Activated CD4-positive, alpha-beta T cell treated with anti-CD3 and anti-CD28 coated beads, Interleukin-2, Interleukin-6, amounts not matched to agents 100 ng/mL and 50 ng/mL, durations not matched to agents 16 hours and 8 hours (primary cell): ENCODE measurements around the gene TEP1.

Experiments
- DNase-seq: peaks from one replicate; pipeline ENCODE4 v3.0.0-alpha.2; 2020

The TEP1 gene

DNA sequence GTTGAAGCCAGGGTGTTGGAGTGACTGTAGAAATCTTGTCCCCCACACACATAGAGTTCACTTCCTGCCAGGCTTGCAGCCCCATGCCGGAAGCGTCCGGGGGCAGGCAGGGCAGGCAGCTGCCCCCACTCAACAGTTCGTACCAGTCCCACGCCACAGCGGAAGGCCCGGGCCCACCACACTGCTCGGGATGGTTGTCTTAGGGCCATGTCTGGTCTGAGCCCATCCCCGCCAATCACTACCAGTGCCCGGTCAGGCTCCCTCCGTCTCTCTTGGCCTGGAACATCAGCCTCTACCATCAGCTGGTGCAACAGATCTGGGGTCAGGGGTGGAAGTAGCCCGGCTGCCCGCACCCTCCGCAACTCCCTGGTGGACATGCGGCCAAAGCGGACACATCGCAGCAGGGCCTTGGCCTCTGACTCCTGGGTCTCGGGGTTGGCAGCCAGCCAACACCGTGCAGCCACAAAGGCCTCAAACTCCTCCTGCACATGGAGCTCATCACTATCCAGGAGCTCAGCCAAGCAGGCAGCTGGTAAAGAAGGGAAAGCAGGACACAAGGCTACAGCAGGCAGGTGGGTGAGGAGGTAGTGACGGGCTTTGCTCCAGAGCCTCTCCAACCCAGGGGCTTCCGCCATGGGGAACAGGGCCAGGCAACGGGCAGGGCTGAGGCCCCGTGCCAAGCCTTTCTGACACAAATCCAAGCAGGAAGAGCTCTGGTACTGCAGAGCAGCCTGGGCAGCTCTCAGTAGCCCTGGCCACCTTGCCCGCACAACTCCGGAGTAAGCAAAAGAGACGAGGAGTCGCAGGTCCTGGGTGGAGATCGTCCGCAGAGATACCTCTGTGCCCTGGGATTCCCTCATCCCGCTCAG, 16.7 kb upstream of the TEP1 start:
- DNase-seq: no peak

DNA sequence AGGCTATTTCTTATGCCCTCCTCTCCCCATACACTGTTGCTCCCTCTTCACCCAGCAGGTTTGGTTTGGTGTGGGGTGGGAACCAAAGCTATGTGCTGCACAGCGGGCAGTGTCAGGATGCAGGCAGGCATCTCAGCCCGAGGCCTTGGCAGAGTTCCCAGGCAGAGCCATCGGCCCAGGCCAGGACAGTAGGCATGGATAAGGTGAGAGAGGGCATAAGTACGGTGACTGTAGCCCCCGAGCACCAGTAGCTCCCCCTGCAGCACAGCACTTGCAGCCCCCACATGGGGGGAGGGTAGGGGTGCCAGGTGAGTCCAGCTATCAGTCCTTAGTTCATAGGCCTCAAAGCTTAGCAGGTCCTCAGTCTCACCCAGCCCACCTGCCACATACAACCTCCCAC, 15.5 kb upstream of the TEP1 start:
- no peak for DNase-seq

DNA sequence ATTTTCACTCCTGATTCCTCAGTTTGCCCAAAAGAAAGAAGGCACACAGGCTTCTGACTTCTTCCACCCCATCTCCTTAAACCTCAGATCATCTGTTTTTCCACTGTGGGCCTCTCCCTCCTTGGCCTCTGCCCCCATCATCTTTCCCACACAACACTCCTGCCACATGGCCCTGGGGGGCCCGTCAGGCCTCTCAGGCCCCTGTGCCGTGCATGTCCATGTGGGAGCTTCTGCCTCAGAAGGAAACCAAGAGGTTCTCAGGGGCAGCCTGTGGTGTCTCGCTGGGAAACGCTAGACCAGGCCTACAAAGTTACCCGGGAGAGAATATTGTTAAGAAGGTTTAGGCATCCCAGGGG, 14.7 kb upstream of the TEP1 start:
- no peak for DNase-seq

DNA sequence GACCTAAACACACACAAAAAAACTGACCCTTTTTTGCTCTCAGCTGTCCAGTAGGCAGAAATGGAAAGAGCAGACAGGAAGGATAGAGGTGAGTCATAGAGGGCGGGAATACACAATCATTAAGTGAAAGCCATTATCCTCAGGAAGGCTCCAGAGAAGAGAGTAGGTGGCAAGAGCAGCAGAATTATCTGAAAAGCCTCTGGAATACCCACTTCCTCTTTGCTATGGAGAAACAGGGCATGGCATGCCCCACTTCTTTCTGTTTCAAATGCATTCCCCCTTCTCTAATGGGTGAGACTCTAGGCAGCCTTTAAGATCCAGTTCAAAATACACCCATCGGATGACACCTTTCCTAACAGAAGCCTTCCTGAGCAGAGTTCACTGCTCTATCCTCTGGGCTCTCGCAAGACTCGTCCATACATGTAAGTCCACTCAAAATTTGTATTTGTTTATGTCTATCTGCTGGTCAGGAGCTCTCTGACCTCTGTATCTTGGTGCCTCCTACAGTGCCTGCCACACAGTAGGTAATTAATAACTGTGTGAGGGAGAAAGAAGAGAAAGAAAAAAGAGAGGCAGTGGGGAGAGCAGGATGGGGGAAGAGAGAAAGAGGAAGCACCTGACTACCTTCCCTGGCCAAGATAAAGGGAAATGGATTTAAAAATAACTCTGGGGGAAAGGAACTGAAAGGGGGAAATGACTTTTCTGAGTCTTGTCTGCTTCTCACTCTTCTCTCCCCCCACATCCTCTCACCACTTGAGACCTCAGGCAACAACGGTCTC, 14.1 kb upstream of the TEP1 start:
- peak; percentile 48 for DNase-seq

DNA sequence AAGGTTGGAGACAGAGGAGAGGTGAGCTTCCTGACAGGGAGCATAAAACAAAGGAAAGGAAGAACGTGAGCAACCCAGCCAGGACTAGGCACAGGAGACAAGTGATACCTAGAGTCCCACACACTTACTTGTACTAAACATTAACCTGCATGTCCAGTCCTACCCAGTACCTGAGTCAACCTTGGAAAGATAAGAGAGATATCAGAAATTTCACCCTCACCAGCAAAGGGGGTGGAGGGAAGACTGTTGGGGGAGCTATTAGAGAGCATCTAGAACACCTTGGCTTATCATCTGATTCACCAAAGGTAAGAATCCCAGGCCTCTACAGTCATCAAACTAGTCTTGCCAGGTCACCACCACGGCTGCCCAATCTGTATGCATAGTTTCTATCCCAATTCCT, 11.6 kb upstream of the TEP1 start:
- DNase-seq: no peak

DNA sequence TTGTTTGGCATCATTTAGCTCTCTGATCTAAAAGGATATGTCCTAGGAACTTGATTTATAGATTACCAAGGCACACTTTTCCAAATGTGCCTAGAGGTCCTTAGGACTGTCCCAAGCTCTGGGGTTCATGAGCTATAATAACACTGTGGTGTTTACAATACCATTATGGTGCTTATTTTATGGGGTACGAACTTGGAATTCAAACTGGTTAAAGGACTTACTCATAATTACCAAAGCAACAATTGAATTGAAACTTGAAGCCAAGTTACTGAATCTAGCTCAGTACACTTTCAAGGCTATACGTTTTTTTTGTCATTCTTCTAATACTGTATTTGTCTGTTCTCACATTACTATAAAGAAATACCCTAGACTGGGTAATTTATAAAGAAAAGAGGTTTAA, 9.6 kb upstream of the TEP1 start:
- DNase-seq: no peak

DNA sequence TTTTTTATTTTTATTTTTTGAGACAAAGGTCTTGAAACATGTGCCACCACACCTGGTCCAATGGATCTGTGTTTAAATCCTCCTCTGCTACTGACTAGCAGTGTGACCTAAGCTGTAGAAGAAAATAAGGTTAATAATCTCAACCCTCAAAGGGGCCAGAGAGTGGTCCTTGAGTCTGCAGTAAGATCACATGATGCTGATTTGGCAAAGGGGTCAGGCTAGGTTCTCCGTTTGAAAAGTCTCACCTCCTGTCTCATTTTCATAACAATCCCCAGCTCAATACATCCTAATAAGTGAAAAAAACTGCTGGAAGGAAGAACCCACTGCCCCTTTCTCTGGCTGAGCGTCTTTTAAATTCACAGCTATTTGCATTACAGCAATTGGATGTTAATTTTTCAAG, 8.0 kb upstream of the TEP1 start:
- DNase-seq: no peak

DNA sequence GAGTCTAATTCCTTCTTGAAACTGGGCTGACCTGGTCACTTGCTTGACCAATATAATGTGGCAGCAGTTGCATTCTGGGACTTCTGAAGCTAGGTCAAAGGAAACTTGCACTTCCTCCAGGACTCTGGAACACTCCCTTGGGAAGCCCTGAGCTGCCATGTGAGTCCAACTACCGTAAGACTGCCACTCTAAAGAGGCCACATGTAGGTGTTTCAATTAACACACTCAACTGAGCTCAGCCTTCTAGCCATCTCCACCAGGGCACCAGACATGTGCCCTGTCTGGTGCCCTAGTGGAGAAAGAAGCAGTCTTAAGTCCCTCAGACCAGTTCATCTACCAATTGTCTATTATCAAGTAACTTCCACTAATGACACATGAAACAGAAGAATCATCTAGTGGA, 6.1 kb upstream of the TEP1 start:
- no peak for DNase-seq

DNA sequence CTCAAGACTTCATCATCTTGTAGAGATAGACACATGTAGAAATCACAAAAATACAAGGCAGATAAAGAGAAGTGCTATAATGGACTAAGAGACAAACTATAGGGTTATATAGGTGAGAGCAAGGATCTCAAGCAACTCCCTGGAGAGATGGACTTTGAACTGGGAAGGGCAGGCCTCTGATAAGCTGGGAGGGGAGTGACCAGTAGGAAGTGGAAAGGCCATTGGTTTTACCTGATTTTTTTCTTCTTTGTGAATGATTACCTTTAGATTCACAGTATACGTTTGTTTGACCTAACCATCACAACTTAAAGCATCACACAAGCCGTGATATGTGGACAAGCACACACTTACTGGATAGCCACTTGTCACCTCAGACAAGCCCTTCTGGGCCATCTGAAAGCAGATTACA, 5.2 kb upstream of the TEP1 start:
- DNase-seq: no peak

DNA sequence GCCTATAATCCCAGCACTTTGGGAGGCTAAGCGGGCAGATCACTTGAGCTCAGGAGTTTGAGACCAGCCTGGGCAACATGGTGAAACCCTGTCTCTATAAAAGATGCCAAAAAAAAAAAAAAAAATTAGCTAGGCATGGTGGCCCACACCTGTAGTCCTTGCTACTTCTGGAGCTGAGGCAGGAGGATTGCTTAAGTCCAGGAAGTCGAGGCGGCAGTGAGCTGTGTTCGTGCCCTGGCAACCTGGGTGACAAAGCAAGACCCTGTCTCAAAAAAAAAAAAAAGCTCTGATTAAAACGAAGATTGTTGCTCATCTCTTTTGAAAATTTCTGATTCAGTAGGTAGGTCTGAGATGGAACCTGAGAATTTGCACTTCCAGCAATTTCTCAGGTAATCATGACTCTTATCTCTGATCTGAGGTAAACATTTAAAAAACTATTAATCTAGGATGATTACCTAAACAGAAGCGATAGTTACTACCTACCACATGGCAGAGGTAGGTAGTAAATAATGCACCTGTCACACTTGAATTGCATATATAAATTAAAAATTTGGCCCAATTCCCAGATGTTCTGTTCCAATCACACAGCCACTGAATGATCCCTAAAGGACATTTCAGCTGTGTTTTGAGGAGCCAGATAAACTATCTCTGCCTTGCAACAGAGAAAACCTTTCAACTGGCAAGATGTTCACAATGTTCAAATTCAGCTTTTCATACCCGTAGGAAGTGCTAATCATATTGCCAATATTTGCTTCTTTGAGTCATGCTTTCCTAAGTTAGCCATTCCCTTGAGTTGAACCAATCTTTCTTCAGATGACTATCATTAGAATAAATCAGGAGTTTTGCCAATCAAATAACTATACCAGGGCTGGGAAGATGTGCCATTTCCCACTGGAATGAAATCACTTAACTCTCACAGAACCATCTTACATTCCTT, 4.2 kb upstream of the TEP1 start:
- DNase-seq: no peak

DNA sequence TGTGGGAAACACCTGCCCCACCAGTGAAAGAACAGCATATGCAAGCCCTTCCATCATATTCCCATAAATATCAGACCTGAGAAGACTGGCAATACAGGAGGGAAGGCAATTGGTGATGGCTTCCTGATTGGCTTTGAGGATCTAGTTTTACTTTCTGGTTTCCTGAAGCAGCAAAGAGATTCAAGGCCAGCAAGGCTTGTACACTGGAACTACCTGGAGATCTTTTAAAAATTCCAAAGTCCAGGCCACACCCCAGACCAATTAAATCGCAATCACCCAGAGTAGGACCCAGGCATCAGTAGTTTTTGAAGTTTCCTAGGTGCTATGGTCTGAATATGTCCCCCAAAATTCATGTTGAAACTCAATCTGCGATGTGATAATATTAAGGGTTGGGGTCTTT, 2.9 kb upstream of the TEP1 start:
- no peak for DNase-seq

DNA sequence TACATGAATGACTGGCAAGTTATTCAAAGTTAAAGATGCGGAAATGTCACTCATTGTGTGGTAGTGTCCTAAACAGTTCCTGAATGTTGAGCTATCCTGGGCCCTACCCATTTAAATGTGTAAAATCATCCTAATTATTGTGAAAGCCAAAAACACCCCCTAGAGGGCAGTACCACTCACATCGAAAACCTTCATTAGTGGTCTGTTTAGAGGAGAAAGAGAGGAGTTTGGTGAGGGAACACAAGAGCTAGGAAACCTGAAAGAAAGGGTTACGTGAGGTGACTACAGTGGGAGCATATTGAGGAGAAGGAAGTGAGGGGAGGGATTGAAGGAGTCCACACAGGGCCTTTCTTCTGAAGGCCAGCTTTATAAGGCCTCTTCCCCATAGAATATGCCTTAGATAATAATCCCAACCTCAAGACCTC, 2.5 kb upstream of the TEP1 start:
- peak; percentile 71 for DNase-seq

DNA sequence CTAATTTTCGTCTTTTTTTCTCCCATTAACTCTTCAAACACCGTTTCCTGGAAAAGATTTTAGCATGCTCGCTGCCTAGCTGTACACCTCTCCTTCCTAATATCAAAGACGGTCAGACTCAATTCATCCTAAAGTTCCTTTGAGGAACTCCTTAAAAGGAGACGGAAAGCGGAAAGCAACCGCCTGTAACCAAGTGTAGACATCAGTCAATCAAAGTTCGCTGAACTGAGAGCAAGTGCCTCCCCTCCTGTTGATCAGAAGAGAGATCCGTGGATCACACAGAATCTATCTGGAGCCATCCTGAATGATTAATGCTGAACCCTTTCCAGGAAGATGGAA, 412 bp upstream of the TEP1 start:
- peak; percentile 61 for DNase-seq

DNA sequence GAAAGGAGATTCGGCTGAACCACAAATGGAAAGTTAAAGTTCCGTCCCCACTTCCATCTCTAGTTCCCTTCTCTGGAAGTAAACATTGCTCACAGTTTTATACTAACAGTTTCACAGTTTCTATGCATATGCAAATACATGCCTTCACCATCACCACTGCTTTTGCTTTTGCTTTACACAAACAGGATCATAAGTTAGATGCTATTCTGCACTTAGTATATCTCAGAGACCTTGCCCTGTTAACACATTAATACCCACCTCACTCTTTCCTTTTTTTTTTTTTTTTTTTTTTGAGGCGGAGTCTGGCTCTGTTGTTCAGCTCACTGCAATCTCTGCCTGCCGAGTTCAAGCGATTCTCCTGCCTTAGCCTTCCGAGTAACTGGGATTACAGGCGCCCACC, 890 bp downstream of the TEP1 start:
- DNase-seq: no peak

DNA sequence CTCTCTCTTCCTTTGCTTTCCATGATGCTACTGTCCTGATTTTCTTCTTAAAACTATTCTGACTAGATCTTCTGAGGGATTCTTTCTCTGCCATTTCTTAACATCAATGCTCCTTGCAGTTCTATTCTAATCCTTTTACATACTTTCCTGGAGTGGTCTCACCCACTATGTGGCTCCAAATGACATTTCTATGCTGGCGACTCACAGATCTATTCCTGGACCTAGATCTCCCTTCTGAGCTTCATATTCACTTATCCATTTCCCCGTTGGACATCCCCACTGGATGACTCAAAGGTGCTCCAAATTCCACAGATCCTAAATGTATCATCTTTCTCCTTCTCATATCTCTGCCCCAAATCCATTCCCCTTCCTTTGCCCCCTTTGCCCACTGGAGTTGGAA, 4.1 kb downstream of the TEP1 start:
- no peak for DNase-seq

DNA sequence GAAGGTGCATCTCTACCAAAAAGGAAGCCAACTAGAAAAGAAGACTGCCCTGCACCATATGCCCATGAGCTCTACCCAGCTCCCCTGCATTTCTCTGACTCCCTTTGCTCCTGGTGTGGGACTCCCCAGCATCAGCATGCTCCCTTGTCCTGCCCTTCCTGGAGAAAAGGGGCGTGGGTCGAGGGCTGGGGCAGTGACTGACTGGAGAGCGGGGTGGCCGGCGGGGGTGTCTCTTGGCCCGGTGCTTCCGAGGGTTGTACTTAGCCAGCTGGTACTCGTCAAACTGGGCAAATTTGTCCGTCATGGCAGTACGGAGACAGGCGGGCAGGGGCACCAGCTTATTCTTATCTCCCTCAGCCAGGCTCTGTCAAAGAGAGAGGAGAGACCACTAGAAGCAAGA, 9.8 kb downstream of the TEP1 start:
- DNase-seq: no peak

DNA sequence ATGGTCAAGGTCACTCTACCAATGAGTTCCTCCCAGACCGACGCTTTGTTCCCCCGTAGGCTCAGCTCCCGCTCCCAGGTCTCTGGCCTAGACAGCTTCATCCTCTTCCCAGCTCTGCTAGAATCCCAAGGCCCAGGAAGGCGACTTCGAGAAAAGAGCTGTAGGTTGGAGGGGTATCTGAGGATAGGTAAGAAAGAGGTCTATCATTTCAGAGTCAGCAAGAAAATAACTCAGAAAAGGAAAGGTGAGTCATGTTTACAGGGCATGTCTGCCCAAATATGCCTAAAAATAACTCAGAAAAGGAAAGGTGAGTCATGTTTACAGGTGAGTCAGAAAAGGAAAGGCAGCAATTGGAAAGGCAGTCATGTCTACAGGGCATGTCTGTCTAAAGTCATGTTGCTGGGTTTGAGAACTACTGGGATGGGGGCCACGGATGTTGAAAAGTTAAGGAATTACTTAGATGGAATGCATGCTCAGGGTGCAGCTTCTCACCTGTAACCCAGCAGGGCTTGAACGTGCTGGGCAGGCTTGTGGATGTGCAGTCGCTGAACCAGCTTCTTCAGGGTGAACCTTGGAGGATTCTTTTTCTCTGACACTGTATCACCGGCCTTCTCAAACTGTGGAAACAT, 12.2 kb downstream of the TEP1 start:
- peak; percentile 80 for DNase-seq

DNA sequence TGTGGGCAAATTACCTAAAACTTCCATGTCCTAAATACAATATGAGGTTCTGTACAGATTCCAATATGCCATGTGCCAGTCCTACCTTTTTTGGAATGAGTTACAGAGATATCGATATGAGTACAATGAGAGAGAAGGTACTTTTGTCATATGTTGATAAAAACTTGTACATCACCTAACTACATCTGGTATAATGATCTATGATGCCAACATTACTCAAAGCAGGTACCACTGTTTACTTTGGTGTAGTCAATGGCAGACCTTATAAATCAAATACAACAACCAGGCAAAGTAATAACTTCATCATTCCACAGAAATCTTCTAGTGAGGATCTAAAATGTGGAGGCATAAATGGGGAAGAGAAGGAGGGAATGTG, 12.7 kb downstream of the TEP1 start:
- peak; percentile 10 for DNase-seq

DNA sequence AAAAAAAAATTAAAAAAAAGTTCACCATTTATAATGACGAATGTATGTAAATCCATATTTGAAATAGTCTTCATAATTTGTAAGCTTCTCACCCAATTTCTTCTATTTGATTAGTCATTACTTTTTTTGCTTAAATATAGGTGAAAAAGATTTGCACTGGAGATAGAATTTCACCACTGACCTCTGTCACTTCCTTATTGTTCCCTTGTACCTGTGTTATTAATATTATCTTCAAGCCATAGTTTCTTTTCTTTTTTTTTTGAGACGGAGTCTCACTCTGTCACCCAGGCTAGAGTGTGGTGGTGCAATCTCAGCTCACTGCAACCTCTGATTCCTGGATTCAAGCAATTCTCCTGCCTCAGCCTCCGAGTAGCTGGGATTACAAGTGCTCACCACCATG, 15.8 kb downstream of the TEP1 start:
- no peak for DNase-seq

DNA sequence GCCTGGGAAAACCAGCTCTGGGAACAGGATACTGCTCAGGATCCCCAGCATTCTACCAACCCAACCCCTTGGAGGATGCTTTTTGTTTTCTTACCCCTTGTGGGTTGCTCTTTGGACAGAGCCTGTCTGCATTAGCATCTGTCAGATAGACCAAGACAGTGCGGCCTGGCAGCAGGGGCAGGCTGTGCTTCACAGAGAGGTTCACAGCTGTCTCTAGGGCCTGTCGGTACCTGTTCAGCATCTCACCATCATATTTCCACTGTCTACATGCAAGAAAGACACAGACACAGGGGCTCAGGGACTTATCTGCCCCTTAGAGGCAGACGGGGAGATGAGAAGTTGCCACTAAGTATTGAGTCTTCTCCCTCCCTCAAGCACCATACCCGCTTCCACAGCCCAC, 21.8 kb downstream of the TEP1 start:
- no peak for DNase-seq

DNA sequence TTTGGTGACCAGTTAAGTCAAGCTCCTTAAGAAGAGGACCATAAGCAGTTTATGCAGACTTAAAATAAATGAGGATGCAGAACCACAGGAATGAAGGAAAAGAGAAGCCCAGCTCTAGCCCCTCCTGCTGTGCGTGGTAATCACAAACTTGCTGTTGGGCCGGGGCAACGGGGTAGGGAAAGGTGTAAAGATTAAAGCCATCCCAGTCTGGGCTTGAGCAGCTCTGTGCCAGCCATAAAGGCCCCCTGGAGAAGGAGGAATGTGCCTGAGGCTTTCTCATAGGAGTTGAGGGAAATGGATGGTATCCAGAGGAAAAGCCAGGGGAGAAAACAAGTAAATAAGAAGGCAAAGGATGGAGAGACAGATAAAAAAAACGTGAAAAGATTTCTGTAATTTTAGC, 25.1 kb downstream of the TEP1 start:
- no peak for DNase-seq

DNA sequence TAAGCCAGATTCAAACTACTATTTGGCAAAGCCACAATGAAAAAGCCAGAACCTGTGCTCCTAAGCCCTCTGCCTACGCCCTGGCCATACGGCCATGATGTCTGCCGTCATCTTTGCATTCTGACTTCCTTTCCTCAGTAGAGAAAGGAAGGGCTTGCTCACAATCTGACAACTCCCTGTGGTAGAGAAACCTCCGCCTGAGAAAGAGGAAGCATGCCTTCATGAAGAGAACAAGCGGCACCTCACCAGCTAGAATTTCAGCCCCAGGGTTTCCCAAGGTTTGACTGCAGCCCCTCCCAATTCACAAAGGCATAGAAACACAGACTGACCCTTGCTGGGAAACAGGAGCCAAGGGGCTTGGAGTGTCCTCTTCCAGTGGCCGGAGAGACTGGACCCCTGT, 25.7 kb downstream of the TEP1 start:
- DNase-seq: no peak

DNA sequence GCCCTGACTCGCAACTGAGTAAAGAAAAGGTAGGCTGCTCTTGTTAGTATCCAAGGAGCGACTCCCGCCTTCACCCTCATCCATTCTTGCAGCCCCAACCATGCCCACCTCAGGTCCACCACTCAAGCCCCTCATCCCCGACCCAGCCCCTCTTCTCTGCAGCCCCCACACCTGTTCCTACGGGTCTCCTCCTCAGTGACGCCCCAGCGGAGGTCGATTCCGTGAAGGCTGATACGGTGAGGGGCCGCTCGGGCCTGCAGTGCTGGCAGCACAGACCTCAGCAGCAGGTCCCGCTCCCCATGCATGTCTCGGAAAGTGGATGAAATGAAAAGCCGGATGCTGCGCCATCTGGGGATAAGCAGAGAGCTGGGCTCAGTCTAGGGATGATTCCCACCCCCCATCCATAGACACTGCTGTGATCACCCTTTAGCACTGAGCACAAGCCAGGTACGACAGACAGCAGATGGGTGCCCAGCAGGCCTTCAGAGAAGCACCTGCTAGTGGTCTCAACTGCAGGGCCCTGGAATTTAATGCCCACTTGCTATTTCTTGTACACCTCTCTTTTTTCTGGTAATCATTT, 26.9 kb downstream of the TEP1 start:
- no peak for DNase-seq
